CD4-positive, alpha-beta T cell treated with Interleukin-10 for 1 hour (primary cell): ENCODE measurements around the gene KPNA2.
"Not testable (repeated sequence)": the region's sequence is repeated elsewhere in the genome, so short reads cannot be mapped to it uniquely, and the experiment has no call there.

ENCODE experiments used
- DNase-seq: peaks from one replicate; pipeline ENCODE4 v3.0.0-alpha.2; 2020

Gene KPNA2

DNA sequence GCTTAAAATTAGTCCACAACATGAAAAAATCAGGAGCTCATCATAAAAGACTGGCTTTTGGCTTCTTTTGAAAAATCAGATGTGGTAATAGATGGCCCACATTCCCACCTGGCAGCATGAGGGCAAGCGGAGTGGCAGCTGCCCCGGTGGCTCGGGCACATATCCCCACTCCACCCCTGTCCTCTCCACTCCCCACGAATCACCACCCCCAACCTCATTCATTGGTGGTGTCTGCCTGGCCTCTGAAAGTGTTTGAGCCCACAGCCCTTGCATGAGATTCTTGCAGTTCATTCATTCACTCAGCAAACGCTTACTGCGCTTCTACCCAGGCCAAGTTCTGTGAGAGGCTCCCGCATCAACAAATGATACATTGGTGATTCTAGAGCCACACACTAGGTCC, 29.8 kb downstream of the KPNA2 start:
- not testable (repeated sequence) for DNase-seq

DNA sequence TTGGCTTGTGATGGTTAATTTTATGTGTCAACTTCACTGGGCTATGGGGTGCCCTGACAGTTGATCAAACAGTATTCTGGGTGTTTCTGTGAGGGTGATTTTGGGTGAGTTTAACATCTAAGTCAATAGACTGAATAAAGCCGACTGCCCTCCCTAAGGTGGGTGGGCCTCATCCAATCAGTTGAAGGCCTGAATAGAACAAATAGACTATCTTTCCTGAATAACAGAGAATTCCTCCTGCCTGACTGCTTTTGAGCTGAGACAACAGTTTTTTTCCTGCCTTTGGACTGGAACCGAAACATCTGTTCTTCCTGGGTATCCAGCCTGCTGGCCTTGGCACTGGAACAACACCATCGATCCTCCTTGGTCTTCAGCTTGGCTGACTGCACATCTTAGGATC, 33.0 kb downstream of the KPNA2 start:
- DNase-seq: not testable (repeated sequence)

DNA sequence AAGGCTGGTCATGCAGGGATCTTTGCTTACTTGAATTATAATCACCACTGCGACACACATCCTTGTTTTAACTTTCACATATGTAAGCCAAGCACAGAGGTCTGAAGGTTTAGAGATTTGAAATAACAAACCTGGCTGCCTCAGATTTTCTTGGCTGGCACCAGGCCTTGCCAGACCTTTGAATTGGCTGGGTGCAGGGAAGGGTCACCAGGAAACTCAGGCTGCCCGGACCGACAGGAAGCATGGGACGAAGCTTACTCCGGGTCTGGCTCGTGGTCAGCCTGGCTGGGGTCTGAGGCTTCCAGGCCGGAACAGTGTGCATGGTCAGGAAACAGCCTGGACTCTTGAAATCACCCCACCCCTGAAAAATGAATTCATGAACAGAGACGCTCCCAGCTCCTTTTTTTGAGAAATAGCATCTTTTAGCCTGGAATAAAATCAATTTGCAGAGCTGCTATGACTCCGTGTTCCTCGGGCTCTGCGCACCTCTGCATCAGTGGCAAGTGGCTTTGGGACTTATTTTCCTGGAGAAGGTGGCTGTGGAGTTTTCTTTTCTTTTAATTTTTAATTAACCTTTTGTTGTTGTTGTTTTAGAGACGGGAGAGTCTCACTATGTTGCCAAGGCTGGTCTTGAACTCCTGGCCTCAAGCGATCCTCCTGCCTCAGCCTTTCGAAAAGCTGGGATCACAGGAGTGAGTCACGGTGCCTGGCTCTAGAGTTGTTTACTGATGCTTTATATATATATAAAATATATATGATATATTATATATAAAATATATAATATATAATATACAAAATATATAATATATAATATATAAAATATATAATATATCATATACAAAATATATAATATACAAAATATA, 35.3 kb downstream of the KPNA2 start:
- DNase-seq: not testable (repeated sequence)

DNA sequence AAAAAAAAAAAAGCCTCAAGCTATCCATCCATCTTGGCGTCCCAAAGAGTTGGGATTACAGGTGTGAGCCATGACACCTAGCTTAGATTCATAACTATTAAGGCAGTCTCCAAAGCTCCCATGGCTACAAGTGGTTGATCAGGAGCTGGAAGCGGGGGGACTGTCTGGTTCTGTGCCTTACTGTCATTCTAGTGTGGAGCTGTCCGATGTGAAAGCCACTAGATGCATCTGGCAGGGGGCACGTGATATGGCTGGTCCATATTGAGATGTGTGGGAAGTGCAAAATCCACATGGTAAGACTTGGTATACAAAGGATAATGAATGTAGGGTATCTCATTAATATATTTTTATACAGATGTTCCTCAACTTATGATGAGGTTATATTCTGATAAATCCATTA, 38.7 kb downstream of the KPNA2 start:
- no peak for DNase-seq

DNA sequence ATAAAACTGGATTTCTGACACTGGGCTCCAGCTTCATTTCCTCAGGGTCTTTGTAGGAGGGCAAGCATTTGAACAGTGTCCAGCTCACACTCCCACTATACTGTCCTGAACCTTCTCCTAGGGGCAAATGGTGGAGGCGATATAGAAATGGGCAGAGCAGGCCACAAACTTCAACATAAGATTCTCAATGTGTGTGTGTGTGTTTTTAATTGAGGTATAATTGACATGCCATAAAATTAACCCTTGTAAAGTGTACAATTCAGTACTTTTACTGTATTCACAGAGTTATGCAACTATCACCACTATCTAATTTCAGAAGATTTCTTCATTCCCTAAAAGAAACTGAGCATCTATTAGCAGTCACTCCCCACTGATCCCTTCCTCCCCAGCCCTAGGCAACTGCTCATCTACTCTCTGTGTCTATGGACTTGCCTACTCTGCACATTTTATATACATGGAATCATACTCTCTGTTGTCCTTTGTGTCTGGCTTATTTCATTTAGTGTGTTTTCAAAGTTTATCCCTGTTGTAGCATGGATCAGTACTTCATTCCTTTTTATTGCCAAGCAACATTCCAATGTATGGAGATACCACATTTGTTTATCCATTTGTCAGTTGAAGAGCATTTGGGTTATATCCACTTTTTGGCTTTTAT, 40.5 kb downstream of the KPNA2 start:
- not testable (repeated sequence) for DNase-seq

DNA sequence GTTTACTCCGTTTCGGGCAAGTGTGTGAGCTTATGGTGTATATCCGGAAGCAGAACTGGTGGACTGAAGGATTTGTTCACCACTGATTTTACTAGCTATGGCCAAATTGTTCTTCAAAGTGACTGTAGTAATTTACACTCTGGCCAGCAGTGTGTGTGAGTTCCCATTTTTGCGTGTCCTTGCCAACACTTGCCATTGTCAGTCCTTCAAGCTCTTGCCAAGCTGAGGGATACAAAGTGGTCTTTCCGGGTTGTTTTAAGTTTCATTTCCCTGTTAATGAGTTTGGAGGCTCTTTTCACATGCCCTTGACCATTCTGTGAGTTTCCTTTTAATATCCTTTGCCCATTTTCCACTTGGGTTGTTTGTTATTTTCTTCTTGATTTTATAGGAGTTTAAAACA, 42.0 kb downstream of the KPNA2 start:
- not testable (repeated sequence) for DNase-seq

DNA sequence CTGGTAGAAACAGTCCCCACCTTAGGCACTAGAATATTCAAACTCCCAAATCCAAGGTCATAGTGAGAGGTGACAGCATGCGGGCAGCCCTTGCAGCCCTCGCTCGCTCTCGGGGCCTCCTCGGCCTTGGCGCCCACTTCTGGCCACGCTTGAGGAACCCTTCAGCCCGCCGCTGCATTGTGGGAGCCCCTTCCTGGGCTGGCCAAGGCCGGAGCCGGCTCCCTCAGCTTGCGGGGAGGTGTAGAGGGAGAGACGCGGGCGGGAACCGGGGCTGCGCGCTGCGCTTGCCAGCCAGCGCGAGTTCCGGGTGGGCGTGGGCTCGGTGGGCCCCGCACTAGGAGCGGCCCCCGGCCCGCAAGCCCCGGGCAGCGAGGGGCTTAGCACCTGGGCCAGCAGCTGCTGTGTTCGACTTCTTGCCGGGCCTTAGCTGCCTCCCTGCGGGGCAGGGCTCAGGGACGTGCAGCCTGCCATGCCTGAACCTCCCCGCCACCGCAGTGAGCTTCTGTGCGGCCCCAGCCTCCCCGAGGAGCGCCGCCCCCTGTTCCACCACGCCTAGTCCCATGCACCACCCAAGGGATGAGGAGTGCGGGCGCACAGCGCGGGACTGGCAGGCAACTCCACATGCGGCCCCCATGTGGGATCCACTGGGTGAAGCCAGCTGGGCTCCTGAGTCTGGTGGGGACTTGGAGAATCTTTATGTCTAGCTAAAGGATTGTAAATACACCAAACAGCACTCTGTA, 45.0 kb downstream of the KPNA2 start:
- no peak for DNase-seq

DNA sequence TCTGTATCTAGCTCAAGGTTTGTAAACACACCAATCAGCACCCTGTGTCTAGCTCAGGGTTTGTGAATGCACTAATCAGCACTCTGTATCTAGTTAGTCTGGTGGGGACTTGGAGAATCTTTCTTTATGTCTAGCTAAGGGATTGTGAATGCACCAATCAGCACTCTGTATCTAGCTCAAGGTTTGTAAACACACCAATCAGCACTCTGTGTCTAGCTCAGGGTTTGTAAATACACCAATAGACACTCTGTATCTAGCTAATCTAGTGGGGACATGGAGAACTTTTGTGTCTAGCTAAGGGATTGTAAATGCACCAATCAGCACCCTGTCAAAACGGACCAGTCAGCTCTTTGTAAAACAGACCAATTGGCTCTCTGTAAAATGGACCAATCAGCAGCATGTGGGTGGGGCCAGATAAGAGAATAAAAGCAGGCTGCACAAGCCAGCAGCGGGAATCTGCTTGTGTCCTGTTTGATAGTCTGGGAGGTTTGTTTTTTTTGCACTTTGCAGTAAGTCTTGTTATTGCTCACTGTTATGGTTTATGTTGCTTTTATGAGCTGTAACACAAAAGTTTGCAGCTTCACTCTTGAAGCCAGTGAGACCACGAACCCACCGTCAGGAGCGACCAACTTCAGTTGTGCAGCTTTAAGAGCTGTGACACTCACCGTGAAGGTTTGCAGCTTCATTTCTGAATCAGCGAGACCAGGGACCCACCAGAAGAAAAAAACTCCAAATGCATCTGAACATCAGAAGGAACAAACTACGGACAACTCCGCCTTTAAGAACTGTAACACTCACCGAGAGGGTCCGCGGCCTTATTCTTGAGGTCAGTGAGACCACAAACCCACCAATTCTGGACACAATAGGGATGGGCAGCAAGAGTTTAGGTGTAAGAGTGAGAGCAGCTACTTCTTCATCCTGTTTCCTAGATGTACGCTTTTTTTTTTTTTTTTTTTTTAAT, 46.0 kb downstream of the KPNA2 start:
- not testable (repeated sequence) for DNase-seq

DNA sequence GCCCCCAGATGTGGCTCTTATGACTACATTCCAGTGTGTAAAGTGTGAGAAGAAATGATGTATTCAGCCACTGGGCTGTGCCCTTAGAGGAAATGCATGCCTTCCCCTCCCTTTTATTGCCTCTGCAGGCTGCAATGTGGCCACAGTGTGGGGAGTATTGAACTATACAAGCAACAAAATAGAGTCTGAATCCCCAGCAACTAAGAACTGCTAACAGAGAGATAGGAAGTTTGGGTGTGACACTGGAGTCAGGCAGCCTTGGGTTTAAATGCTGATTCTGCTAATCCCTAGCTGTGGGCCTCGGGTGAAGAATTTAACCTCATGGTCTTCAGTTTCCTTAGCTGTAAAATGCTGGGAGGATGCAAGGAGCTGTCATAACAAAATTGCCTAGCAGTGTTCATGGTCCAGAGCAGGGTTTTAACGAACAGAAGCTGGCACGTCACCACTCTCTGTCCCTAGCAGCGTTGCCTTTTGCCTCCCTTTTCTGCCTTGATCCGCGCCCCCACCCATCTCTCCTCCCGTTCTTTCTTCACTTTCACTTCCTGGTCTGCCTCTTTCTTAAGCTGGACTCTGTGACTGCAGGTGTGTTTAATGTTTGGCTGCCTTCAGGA, 50.3 kb downstream of the KPNA2 start:
- DNase-seq: peak; percentile 25

DNA sequence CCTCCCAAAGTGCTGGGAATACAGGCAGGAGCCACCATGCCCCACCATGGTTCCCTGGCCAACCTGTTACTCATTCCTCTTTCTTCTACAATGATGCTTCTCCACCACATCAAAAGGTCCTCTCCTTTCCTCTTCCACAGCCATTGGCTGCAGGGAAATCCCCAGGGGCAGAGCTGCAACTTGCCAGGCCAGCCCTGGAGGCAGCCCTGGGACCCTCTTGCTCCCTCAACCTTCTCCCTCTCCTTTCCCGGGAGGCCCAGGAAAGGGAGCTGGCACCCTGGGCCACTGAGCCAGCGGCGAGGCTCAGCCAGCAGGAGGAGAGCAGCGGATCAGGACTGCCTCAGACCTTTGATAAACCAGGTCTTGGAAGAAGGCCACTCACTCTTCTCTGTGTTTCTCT, 51.1 kb downstream of the KPNA2 start:
- DNase-seq: peak; percentile 17

DNA sequence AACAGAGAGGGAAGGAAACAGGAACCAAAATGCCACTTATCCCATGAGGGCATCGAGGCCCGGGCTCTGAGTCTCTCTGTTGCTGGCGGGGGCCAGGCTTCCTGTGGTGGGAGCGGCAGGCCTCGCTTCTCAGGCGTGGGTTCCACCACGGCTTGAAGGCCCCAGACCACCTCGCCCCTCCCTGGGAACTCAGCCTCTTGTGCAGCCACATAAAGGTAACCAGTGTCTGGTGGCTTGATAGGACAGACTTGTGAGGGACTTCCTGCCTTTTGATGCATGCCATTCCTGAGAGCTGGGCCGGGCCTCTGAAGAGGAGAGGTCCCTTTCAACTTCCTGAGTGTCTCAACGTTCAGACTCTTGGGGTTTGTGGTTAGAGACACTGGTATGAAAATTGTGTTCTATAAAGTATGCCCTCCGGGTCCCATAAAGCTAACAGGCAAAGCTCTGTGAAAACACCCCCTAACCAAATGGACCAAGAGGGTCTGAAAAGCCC, 51.6 kb downstream of the KPNA2 start:
- peak; percentile 39 for DNase-seq

DNA sequence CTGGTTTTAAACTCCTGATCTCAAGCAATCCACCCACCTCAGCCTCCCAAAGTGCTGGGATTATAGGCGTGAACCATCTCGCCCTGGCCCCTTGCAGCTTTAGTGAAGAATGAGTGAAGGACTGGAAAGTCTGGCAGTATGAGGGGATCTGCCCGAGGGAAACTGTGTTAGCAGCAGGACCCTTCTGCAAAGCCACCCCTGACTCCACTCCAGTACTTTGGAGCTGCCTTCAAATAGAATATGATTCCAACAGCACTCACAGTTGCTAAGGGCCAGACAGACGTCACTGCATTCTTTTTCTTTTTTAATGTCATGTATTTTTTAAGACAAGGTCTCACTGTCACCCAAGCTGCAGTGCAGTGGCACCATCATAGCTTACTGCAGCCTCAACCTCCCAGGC, 52.3 kb downstream of the KPNA2 start:
- DNase-seq: no peak

DNA sequence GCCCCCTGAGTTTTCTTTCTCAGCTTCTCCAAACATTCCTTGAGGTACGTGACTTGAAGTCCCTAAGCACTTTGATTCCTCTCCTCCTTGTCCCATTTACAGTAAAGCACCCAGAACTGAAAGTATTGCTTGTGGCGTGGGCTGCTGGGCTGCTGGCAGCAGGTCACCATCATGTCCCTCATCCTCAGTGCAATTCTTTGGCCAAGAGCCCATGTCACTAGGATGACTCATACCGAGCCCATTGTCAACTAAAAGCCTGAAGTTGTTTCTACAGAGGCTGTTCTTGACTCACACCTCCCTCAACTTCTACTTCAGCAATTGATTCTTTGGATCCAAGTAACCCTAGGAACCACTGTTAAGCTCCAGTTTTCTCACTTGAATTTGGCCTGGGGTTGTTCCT, 54.3 kb downstream of the KPNA2 start:
- no peak for DNase-seq

DNA sequence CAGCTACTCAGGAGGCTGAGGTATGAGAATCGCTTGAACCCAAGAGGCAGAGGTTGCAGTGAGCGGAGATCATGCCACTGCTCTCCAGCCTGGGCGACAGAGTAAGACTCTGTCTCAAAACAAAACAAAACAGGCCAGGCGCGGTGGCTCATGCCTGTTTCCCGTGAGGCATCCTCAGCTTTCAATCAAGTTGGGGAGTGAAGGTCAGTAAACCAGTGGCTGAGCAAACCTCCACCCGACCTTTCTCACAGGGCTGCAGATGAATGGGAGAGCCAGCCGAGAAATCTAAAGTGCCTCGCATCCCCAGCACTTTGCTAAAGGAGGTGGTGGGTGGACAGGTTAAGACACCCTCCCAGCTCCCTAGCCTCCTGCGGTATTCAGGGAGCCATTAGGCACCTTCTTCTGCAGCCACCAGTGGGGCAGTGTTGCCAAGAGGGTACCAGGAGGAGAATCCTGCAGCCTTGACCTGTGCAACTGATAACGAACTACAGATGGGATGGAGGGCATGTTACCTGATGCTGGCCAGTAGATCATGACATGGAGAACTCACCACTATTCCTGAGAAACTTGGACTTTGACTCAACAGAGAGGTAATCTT, 59.0 kb downstream of the KPNA2 start:
- DNase-seq: no peak

DNA sequence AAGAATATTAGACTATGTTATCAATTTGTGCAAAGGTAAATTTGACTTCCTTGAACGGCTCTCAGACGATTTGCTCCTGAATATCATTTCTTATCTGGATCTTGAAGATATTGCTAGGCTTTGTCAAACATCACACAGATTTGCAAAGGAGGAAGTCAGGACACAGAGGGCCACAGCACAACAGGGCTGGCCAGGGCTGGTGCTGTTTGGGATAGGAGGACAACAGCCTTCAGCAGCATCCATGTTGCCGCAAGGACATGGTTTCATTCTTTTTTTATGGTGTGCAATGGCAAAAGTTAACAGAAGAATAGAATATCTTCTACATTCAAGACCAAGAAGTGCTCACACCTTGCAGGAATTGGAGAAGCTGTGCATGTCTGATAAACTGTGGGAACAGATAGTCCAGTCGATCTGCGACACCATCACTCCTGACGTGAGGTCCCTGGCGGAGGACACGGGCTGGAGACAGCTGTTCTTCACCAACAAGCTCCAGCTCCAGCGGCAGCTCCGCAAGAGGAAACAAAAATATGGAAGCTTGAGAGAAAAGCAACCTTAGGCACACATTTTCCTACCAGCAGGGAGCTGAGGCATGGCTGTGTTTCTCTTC, 59.8 kb downstream of the KPNA2 start:
- no peak for DNase-seq

DNA sequence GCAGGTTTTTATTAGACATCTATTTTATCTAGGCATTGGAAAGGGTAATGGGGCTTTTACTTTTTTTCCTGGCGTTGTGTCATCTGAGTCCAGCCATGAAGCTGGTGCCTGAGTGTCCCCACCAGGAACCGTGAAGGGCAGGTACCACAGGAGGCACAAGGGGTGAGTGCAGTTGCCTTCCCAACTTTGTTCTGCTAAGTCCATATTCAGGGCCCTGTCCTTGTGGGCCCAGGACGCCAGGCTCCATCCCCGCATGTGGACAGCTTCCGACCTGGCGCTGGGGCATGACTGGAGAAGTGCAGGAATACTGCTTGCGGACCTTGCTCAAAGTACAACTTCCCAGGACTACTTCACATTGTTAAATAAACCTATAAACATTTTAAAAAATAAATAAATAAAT, 60.6 kb downstream of the KPNA2 start:
- no peak for DNase-seq
